ENCODE data around the gene GATB. TPM values are rescaled to one million over a fixed set of nuclear protein-coding genes. Genes with fewer than 3 reads are reported as not detected.
A peak's percentile ranks its signal among the peaks of the same experiment; 100 is the strongest.

The GATB gene
- total and polyA plus RNA-seq, 2 of the 4 experiments (the other 2 are of a cell fraction), result 18.7 to 20.3 TPM

- H4K5ac ChIP-seq (ENCODE audit: low read depth, low read length), result peak overlapping the region; percentile 62
- H3K4ac ChIP-seq (ENCODE audit: low read depth, low read length), result peak overlapping the region; percentile 95
- H2AFZ ChIP-seq (replicated peaks; ENCODE audit: low read length, poor library complexity), result peak overlapping the region; percentile 83
- H3K4me1 ChIP-seq (ENCODE audit: control insufficient read depth, insufficient read depth, low read length), result peaks cover 10% of the 10 kb centered on the region
- WGBS, 2 experiments (ENCODE audit: extremely low coverage in 2 of 2, insufficient read length in 1 of 2), result 57% methylated on average over 4 of the region's 7 CpGs; no CpG with 5 or more reads in 1 of the 2 experiments
- no peak overlapping the region for H3K4me2 ChIP-seq (ENCODE audit: low read depth, low read length)
- peak overlapping the region; percentile 72; the same call in 1 of the 2 replicates for H3K23ac ChIP-seq (ENCODE audit: low read depth, low read length)
- peaks cover 5% of the 10 kb centered on the region for H3K9me3 ChIP-seq (ENCODE audit: control insufficient read depth, insufficient read depth, low read length)
- ChIA-PET CTCF (interaction anchor here (0.7 kb wide), 2 partner anchors 563 to 1307 kb away, joined by 3 to 4 read pairs; no protein-coding TSS in a partner anchor), POLR2A (ENCODE audit: unreplicated experiment) (no interaction called here)
- H4K20me1 ChIP-seq (ENCODE audit: insufficient read depth, low read length), result no peaks in the 10 kb centered on the region
- no peaks in the 10 kb centered on the region for H3K79me1 ChIP-seq (ENCODE audit: low read depth in 1 of 2, low read length in 2 of 2)
- peak overlapping the region; percentile 57 for H3K27ac ChIP-seq (ENCODE audit: insufficient read depth, low read length)
- H3K9me1 ChIP-seq (ENCODE audit: insufficient read depth, low read length), result peaks cover 4% of the 10 kb centered on the region
- peak overlapping the region; percentile 94 for H3K14ac ChIP-seq (replicated peaks; ENCODE audit: low read depth, low read length)
- DNase-seq (no peak), ATAC-seq (ENCODE audit: low read depth) (no peak)
- dilution Hi-C loops (cut with HindIII; ENCODE audit: low sequenced_read_pairs, unreplicated experiment), result no loop called here
- no peak overlapping the region for H3K9ac ChIP-seq (ENCODE audit: low read depth, low read length)
- H3K56ac ChIP-seq (ENCODE audit: extremely low read depth, insufficient read depth, low read length), result peak overlapping the region; percentile 45; the same call in 1 of the 2 replicates
- no peaks in the 10 kb centered on the region for H3K36me3 ChIP-seq (ENCODE audit: control insufficient read depth, insufficient read depth, low read length)
- no peak overlapping the region for H3K4me3 ChIP-seq (ENCODE audit: insufficient read depth, low read depth, low read length)
- no peak overlapping the region for H2AK9ac ChIP-seq (replicated peaks; ENCODE audit: low read depth, low read length, poor library complexity)
- in situ Hi-C loops (cut with MboI; ENCODE audit: low sequenced_read_pairs), result no loop called here
- BruUV-seq (replicated peaks), result no TSS peak
- peak overlapping the region; percentile 57; the same call in 1 of the 2 replicates for H2AK5ac ChIP-seq (ENCODE audit: low read depth, low read length)
- H2BK20ac ChIP-seq (ENCODE audit: low read depth, low read length), result peak overlapping the region; percentile 97
- H2BK120ac ChIP-seq (ENCODE audit: low read depth, low read length), result peak overlapping the region; percentile 96
- peak overlapping the region; percentile 84 to 85; a peak in 3 of 4 replicates for H4K8ac ChIP-seq (ENCODE audit: low read depth in 2 of 2, low read length in 2 of 2)
- peak overlapping the region; percentile 91 for H4K91ac ChIP-seq (ENCODE audit: insufficient read depth, low read depth, low read length)
- intact Hi-C loops (cut with micrococcal nuclease), result no loop called here
- peak overlapping the region; percentile 93 for H3K18ac ChIP-seq (ENCODE audit: low read depth, low read length)
- peak overlapping the region; percentile 79 for H2BK5ac ChIP-seq (ENCODE audit: low read depth, low read length, poor library complexity, severe bottlenecking)
- H3K27me3 ChIP-seq (ENCODE audit: control insufficient read depth, insufficient read depth, low read length), result no peaks in the 10 kb centered on the region
- peak overlapping the region; percentile 89; the same call in 1 of the 3 replicates for H2BK15ac ChIP-seq (ENCODE audit: low read depth, low read length)
- TF ChIP-seq BHLHE40 (IDR thresholded peaks at IDR 0.05; ENCODE audit: low read depth, low read length), result no peak
- no peak for TF ChIP-seq CEBPB (IDR thresholded peaks at IDR 0.05; ENCODE audit: low read depth, low read length)
- no peak for TF ChIP-seq RCOR1 (IDR thresholded peaks at IDR 0.05; ENCODE audit: insufficient replicate concordance, low read length)
- no peak for TF ChIP-seq FOS (IDR thresholded peaks at IDR 0.05; ENCODE audit: low read depth, low read length)
- TF ChIP-seq MXI1 (IDR thresholded peaks at IDR 0.05; ENCODE audit: borderline replicate concordance, low read depth, low read length), result no peak
- no peak for TF ChIP-seq CTCF (conservative IDR thresholded peaks at IDR 0.05; ENCODE audit: low read depth, low read length)
- no peak for TF ChIP-seq CHD1 (IDR thresholded peaks at IDR 0.05; ENCODE audit: low read depth, low read length)
- no peak for TF ChIP-seq NFE2L2 (IDR thresholded peaks at IDR 0.05; ENCODE audit: low read depth, low read length)
- TF ChIP-seq RFX5 (IDR thresholded peaks at IDR 0.05; ENCODE audit: low read depth, low read length), result no peak
- no peak for TF ChIP-seq RAD21 (IDR thresholded peaks at IDR 0.05; ENCODE audit: low read length)
- no peak for TF ChIP-seq USF2 (IDR thresholded peaks at IDR 0.05; ENCODE audit: low read depth, low read length)
- no peak for TF ChIP-seq SMC3 (IDR thresholded peaks at IDR 0.05; ENCODE audit: low read depth, low read length)
- no peak for TF ChIP-seq MAFK (IDR thresholded peaks at IDR 0.05; ENCODE audit: low read depth, low read length)
Measured at GRCh38 chr4:151807220-151807619, 46.4 kb upstream of the GATB start.

All from IMR-90 (cell line).